Measurements from ENCODE around the gene GAN. TPM values are rescaled to one million over a fixed set of nuclear protein-coding genes. Genes with fewer than 3 reads are reported as not detected.

GAN gene
- total RNA-seq, 4 donors from 2014 or later = 9.6 to 14.8 (median 11.7) TPM

- H3K4me1 ChIP-seq = peaks cover 0 to 3% (median 0%) of the 10 kb centered on the region in 4 donors
- H3K27me3 ChIP-seq = no peaks in the 10 kb centered on the region
- TF ChIP-seq, protein P1, sequence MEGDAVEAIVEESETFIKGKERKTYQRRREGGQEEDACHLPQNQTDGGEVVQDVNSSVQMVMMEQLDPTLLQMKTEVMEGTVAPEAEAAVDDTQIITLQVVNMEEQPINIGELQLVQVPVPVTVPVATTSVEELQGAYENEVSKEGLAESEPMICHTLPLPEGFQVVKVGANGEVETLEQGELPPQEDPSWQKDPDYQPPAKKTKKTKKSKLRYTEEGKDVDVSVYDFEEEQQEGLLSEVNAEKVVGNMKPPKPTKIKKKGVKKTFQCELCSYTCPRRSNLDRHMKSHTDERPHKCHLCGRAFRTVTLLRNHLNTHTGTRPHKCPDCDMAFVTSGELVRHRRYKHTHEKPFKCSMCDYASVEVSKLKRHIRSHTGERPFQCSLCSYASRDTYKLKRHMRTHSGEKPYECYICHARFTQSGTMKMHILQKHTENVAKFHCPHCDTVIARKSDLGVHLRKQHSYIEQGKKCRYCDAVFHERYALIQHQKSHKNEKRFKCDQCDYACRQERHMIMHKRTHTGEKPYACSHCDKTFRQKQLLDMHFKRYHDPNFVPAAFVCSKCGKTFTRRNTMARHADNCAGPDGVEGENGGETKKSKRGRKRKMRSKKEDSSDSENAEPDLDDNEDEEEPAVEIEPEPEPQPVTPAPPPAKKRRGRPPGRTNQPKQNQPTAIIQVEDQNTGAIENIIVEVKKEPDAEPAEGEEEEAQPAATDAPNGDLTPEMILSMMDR (IDR thresholded peaks at IDR 0.05) = peak; percentile 66 to 72 (median 70)
- TF ChIP-seq EP300 (IDR thresholded peaks at IDR 0.05) = no peak
- no peak overlapping the region for H3K4me3 ChIP-seq
- intact Hi-C loops (cut with DNase I) = loop anchor here (2.0 to 5.0 kb wide), 2 partner anchors 36 to 356 kb away; no protein-coding TSS in a partner anchor
- no peaks in the 10 kb centered on the region for H3K9me3 ChIP-seq
- DNase-seq (ENCODE audit: extremely low spot score) = no peak
- H3K27ac ChIP-seq (replicated peaks in 1 of 4) = no peak overlapping the region
- WGBS = 64% methylated on average over 12 of the region's 12 CpGs
- peaks cover 34 to 93% (median 63%) of the 10 kb centered on the region in 4 donors for H3K36me3 ChIP-seq
These were observed 51.7 kb downstream of the GAN start for GRCh38 chr16:81366316-81366932.

DNA sequence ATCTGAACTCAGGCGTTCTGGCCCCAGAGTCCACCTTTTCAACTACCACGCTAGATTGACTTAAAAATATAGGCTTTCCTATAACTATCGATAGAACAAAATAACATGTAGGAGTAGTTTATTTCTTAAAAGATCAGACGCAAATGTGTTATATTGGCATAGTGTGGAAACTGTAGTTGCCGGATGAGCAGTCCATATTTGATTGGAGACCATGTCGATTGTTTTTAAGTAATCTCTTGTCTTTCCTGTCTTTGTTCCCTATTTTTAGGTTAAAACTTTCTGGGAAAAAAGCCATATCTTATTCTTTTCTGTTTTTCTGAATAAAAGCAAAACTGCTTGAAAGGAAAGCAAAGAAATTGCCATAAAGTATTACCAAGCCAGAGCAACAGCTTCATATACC is 53.1 kb downstream of the GAN start:
- Histone ChIP-seq H3K36me3 (peaks cover 29 to 93% (median 61%) of the 10 kb centered on the region in 4 donors), H3K4me3 (no peak overlapping the region), H3K27ac (replicated peaks in 1 of 4) (peak overlapping the region in 1 of 4 donors; percentile 41), H3K4me1 (peaks cover 0 to 3% (median 0%) of the 10 kb centered on the region in 4 donors), H3K9me3 (no peaks in the 10 kb centered on the region), H3K27me3 (no peaks in the 10 kb centered on the region)
- intact Hi-C loops (cut with DNase I) = loop anchor here (2.0 to 5.0 kb wide), 2 partner anchors 34 to 355 kb away; no protein-coding TSS in a partner anchor
- no peak for DNase-seq (ENCODE audit: extremely low spot score)
- 85% methylated on average over 6 of the region's 6 CpGs for WGBS
- TF ChIP-seq EP300 (IDR thresholded peaks at IDR 0.05) (no peak), POLR2A (IDR thresholded peaks at IDR 0.05; ENCODE audit: low read depth) (no peak), POLR2AphosphoS5 (IDR thresholded peaks at IDR 0.05) (no peak)
- TF ChIP-seq, protein P1 (IDR thresholded peaks at IDR 0.05) = no peak

GRCh38 chr16:81369888-81370504 is 55.2 kb downstream of the GAN start:
- intact Hi-C loops (cut with DNase I) = loop anchor here (5.0 kb wide), 1 partner anchor 32 kb away; no protein-coding TSS in a partner anchor
- TF ChIP-seq, protein P1 (IDR thresholded peaks at IDR 0.05) = no peak
- TF ChIP-seq POLR2AphosphoS5 (IDR thresholded peaks at IDR 0.05) (no peak), EP300 (IDR thresholded peaks at IDR 0.05) (no peak), POLR2A (IDR thresholded peaks at IDR 0.05; ENCODE audit: low read depth) (no peak)
- Histone ChIP-seq H3K4me3 (no peak overlapping the region), H3K27me3 (no peaks in the 10 kb centered on the region), H3K9me3 (no peaks in the 10 kb centered on the region), H3K27ac (replicated peaks in 1 of 4) (no peak overlapping the region), H3K36me3 (peaks cover 19 to 86% (median 49%) of the 10 kb centered on the region in 4 donors), H3K4me1 (peaks cover 0 to 3% (median 0%) of the 10 kb centered on the region in 4 donors)
- 83% methylated on average over 4 of the region's 4 CpGs for WGBS
- no peak for DNase-seq (ENCODE audit: extremely low spot score)

- TF ChIP-seq, protein P1 (IDR thresholded peaks at IDR 0.05) = no peak
- no peak for TF ChIP-seq POLR2AphosphoS5 (IDR thresholded peaks at IDR 0.05)
- TF ChIP-seq POLR2A (IDR thresholded peaks at IDR 0.05; ENCODE audit: low read depth) = no peak
- no peak for TF ChIP-seq EP300 (IDR thresholded peaks at IDR 0.05)
- Histone ChIP-seq H3K27me3 (no peaks in the 10 kb centered on the region), H3K4me1 (peaks cover 0 to 3% (median 0%) of the 10 kb centered on the region in 4 donors), H3K9me3 (no peaks in the 10 kb centered on the region), H3K27ac (replicated peaks in 1 of 4) (no peak overlapping the region), H3K4me3 (no peak overlapping the region), H3K36me3 (peaks cover 11 to 81% (median 39%) of the 10 kb centered on the region in 4 donors)
- intact Hi-C loops (cut with DNase I) = no loop called here
- 86% methylated on average over 1 of the region's 1 CpG for WGBS
- DNase-seq (ENCODE audit: extremely low spot score) = no peak
These were observed 56.3 kb downstream of the GAN start for GRCh38 chr16:81371106-81371505.

Data from esophagus muscularis mucosa (tissue), 4 donors.